GM10266 (cell line): Measurements from ENCODE around the gene IGFBP4.

ENCODE experiments used
- DNase-seq: peaks from one replicate; pipeline ENCODE4 v3.0.0; 2012; ENCODE audit errors: extremely low spot score
- TF ChIP-seq, protein P1 (sequence below): IDR thresholded peaks from 2 replicates; pipeline ENCODE4 v1.5.1; 2012; ENCODE audit warnings: mild to moderate bottlenecking, low read depth; ENCODE audit not compliant: control insufficient read depth, insufficient read depth; ENCODE audit errors: missing control alignments

IGFBP4 gene

GRCh38 chr17:40461732-40462342 lies 18.6 kb downstream of the IGFBP4 start:
- no peak for DNase-seq
- TF ChIP-seq, protein P1, sequence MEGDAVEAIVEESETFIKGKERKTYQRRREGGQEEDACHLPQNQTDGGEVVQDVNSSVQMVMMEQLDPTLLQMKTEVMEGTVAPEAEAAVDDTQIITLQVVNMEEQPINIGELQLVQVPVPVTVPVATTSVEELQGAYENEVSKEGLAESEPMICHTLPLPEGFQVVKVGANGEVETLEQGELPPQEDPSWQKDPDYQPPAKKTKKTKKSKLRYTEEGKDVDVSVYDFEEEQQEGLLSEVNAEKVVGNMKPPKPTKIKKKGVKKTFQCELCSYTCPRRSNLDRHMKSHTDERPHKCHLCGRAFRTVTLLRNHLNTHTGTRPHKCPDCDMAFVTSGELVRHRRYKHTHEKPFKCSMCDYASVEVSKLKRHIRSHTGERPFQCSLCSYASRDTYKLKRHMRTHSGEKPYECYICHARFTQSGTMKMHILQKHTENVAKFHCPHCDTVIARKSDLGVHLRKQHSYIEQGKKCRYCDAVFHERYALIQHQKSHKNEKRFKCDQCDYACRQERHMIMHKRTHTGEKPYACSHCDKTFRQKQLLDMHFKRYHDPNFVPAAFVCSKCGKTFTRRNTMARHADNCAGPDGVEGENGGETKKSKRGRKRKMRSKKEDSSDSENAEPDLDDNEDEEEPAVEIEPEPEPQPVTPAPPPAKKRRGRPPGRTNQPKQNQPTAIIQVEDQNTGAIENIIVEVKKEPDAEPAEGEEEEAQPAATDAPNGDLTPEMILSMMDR = no peak

- DNase-seq = no peak
- TF ChIP-seq, protein P1 = no peak
These were observed 19.3 kb downstream of the IGFBP4 start for GRCh38 chr17:40462343-40463121.

- TF ChIP-seq, protein P1 = no peak
- DNase-seq = no peak
These were observed 19.9 kb downstream of the IGFBP4 start for GRCh38 chr17:40463122-40463550.

DNA sequence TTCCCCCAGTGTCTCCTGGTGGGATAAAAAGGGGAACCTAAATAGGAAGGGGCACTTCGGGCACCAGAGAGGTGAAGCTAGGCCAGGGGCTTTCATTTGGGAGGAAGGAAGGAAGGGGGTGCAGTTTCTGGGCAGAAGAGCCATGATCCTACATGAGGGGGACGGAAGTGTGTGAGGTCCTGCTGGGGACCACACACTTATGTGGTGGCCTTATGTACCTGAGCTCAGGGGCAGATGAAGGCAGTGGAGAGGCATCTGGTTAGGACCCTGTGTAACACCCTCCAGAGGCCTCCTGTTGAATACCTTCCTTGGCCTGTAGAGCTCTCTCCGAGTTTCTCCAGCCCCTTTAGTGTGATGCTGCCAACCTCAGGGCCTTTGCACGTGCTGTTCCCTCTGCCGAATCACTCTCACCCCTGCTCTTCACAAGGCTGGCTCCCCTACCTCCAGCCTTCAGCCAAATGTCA lies 21.2 kb downstream of the IGFBP4 start:
- DNase-seq = no peak

DNA sequence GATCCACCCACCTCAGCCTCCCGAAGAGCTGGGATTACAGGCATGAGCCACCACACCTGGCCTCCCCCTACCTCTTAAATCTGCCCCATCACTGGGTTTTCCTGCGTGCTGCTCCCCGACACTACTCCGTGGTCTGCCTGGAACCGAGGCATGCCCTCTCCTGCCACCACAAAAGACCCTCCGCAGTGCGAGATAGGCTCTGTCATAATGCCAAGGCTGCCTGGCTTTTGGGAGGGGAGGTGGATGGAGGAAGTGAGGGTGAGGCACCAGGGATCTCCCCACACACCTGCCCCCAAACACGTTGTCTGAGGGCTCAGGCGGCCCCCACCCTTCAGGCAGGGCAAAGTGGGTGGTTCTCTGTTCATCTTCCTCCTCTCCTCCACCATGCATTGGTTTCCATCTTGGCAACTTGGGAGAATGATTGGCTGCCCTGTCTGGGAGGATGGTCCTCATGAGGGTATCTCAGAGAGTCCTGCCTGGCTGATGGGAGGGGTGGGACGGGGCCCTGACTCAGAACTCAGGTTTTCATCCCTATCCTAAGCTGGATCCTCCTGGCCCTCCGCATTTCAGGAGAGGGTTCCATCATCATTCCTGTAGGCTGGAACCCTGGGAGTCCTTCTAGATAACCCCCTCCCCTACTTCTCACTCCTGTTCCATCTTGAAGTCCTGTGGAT lies 23.2 kb downstream of the IGFBP4 start:
- TF ChIP-seq, protein P1 = no peak
- DNase-seq = no peak

More for the DNA sequence above, 21.2 kb downstream of the IGFBP4 start:
- TF ChIP-seq, protein P1 = no peak

- DNase-seq = no peak
- TF ChIP-seq, protein P1 = no peak
These were observed 24.1 kb downstream of the IGFBP4 start for GRCh38 chr17:40467281-40467867.
